Measurements from ENCODE around the gene ILKAP.

DNA sequence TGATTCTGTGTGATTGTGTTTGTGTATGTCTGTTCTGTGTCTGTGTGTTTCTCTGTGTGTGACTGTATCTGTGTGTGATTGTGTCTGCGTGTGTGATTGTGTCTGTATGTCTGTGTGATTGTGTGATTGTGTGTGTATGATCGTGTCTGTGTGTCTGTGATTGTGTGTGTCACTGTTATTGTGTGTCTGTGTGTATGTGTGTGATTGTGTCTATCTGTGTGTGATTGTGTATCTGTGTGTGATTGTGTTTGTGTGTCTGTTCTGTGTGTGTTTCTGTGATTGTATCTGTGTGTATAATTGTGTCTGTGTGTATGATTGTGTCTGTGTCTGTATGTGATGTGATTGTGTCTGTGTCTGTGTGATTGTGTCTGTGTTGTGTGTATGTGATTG lies 76.7 kb downstream of the ILKAP start:
- TF ChIP-seq, protein P1, sequence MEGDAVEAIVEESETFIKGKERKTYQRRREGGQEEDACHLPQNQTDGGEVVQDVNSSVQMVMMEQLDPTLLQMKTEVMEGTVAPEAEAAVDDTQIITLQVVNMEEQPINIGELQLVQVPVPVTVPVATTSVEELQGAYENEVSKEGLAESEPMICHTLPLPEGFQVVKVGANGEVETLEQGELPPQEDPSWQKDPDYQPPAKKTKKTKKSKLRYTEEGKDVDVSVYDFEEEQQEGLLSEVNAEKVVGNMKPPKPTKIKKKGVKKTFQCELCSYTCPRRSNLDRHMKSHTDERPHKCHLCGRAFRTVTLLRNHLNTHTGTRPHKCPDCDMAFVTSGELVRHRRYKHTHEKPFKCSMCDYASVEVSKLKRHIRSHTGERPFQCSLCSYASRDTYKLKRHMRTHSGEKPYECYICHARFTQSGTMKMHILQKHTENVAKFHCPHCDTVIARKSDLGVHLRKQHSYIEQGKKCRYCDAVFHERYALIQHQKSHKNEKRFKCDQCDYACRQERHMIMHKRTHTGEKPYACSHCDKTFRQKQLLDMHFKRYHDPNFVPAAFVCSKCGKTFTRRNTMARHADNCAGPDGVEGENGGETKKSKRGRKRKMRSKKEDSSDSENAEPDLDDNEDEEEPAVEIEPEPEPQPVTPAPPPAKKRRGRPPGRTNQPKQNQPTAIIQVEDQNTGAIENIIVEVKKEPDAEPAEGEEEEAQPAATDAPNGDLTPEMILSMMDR (IDR thresholded peaks at IDR 0.05), result no peak
- no peak for TF ChIP-seq POLR2A (IDR thresholded peaks at IDR 0.05)
